Right lobe of liver (tissue), 4 donors: ENCODE results near the gene CAMTA1.

ENCODE experiments used
- POLR2A ChIP-seq: fragments of 450-650 bp; IDR thresholded peaks from one replicate; pipeline ENCODE4 v1.6.1; 2017; ENCODE audit warnings: antibody characterized with exemption, mild to moderate bottlenecking
- TF ChIP-seq, protein P1 (sequence below), 4 donors: fragments of 200-600 bp in 3 of 4; fragments of 450-650 bp in 1 of 4; IDR thresholded peaks; one replicate each; pipeline versions ENCODE4 v1.5.1 to v1.8.0; 2016 to 2022; ENCODE audit warnings: antibody characterized with exemption in 4 of 4, mild to moderate bottlenecking in 2 of 4
- donor health status: DM: no; HTN: no; CAD: no.
- donor health status: DM: no; HTN: no; CAD: no.
- donor health status: DM: no; HTN: yes; CAD: no.

DNA sequence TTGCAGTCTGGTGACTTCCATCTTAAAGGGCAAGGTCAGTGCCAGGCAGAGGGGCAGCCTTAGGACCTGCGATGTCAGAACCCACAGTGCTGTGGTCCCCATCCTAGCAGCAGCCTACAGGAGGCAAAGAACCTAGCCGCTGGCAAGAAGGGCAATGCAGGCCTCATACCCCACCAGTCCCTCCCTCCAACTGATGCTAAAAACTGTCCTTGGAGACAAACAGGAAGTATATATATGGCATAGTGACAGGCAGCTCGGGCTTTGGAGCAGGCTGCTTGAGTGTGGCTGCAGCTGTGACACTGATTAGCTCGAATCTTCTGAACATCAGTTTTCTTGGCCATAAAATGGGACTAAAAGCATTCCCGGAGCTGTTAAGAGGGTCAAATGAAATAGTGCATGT, 829.9 kb downstream of the CAMTA1 start:
- TF ChIP-seq POLR2A, result no peak
- TF ChIP-seq, protein P1, sequence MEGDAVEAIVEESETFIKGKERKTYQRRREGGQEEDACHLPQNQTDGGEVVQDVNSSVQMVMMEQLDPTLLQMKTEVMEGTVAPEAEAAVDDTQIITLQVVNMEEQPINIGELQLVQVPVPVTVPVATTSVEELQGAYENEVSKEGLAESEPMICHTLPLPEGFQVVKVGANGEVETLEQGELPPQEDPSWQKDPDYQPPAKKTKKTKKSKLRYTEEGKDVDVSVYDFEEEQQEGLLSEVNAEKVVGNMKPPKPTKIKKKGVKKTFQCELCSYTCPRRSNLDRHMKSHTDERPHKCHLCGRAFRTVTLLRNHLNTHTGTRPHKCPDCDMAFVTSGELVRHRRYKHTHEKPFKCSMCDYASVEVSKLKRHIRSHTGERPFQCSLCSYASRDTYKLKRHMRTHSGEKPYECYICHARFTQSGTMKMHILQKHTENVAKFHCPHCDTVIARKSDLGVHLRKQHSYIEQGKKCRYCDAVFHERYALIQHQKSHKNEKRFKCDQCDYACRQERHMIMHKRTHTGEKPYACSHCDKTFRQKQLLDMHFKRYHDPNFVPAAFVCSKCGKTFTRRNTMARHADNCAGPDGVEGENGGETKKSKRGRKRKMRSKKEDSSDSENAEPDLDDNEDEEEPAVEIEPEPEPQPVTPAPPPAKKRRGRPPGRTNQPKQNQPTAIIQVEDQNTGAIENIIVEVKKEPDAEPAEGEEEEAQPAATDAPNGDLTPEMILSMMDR (IDR thresholded peaks at IDR 0.05), result no peak
